Fibroblast of skin of abdomen (primary cell): ENCODE data around the gene CCDC68.
"Not testable (repeated sequence)": the region's sequence is repeated elsewhere in the genome, so short reads cannot be mapped to it uniquely, and the experiment has no call there.

Source experiments
- DNase-seq: peaks from one replicate; pipeline ENCODE4 v3.0.0-alpha.2; 2013

CCDC68 gene

GRCh38 chr18:54871231-54871630 is 88.0 kb downstream of the CCDC68 start:
- DNase-seq = no peak

GRCh38 chr18:54867131-54867530 is 92.1 kb downstream of the CCDC68 start:
- no peak for DNase-seq

- DNase-seq = no peak
Observed at GRCh38 chr18:54860941-54861340, 98.3 kb downstream of the CCDC68 start.

- no peak for DNase-seq
Observed at GRCh38 chr18:54859667-54860421, 99.4 kb downstream of the CCDC68 start.

GRCh38 chr18:54857499-54857898 is 101.8 kb downstream of the CCDC68 start:
- DNase-seq = no peak

GRCh38 chr18:54856105-54856646 is 103.1 kb downstream of the CCDC68 start:
- DNase-seq = no peak

GRCh38 chr18:54855050-54855449 is 104.2 kb downstream of the CCDC68 start:
- not testable (repeated sequence) for DNase-seq

- no peak for DNase-seq
Observed at GRCh38 chr18:54852780-54853675, 106.2 kb downstream of the CCDC68 start.
